GM19193 (cell line): ENCODE data around the gene UBE3B.

Source experiments
- POLR2A ChIP-seq: IDR thresholded peaks from 4 replicates; pipeline ENCODE4 v1.6.1; 2011; ENCODE audit not compliant: insufficient read depth, insufficient read length; ENCODE audit errors: extremely low read depth

The UBE3B gene

DNA sequence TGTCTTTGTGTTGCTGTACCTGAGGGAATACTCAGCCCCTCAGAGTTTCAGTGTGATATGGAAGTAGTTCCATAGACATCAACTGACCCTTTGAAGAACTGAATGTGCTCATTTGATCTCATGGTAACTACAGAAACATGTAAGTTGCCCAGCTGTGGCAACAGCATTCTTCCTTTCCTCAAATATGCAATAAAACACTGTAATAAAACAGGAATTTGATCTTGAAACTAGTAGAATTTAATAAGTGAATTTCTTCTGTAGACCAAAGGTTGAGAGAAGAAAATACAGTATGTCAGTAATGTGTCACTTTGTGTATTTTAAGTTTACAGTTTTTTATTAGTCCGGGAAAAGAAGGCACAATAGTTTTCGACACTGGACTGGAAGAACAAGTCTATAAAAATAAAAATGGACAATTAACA, 32.2 kb upstream of the UBE3B start:
- TF ChIP-seq POLR2A = no peak

DNA sequence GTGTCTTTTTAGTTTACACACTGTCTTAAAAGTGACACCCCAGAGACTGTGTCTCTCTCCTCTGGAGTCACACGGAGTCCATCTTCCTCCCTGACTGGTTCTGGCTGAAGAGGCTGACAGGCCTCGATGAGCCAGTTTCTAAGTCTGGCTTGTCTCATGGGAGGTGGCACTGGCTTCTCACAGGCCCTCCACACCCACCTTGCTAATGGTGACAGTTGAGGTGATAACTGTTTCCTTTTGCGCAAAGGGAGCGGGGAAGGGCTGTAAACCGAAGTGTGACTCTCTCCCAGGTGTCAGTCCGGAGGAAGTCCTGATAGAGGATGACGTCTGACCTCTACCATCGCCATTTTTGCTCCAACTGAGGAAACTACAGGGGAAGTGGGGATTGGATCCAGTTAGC, 30.6 kb upstream of the UBE3B start:
- TF ChIP-seq POLR2A = no peak

DNA sequence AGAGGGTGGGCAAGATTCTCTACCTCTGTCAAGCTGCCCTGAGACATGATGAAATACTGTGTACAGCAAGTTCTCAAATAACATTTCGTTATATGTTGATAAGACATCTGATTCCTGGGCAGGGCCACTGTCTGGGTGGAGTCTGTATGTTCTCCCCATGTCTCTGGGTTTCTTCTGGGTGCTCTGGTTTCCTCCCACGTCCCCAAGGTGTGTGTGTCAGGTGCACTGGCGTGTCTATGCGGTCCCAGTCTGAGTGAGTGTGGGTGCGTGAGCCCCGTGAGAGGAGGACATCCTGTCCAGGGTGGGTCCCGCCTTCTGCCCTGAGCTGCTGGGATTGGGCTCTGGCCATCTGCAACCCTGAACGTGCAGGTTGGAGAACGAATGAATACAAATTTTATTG, 30.0 kb upstream of the UBE3B start:
- no peak for TF ChIP-seq POLR2A

DNA sequence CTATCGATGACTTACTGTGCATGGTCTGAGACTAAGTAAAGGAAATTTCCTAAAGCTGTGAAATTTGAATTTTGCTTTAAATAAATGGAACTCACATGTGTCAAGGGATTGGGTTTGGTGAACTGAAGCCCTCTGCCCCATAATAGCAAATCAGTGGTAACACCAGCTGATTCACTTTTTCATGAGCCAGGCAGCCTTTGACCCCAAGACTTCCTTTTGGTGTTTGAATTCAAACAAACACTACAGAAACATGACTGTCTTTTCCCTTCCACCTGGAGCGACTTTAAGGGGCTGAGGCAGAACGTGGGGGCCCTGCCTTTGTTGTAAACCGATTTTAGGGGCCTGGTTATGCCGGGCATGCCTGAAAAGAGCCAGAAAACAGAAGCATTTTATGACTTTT, 29.2 kb upstream of the UBE3B start:
- no peak for TF ChIP-seq POLR2A

DNA sequence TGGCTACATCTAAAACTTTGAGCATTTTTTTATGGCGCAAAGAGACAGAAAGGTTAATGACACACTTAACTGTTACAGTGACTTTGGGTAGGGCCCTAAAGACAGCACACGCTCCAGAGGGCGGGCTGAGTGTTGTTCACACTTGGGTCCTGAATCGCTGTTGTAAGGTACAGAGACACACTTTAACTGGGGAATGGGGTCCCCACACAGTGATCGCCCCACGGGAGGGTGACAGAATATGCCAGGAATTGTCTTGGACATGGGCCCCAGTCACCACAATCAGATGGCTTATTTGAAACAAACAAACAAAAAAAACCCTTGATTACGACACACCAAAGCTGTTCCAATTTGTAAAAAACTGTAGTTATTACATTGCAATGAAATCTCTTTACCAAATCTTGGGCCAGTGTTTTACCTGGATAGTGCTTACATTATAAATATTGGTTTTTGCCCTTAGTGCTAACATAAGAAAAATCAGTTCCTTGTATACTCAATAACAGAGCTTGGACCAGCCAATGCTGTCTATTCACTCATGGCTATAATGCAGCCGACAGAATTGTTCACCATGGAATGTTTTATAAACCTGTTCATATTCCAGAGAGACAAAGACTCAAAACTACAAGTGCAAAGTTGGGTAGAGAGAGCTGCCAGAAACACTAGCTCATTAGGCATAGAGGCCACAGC, 28.6 kb upstream of the UBE3B start:
- TF ChIP-seq POLR2A = no peak

DNA sequence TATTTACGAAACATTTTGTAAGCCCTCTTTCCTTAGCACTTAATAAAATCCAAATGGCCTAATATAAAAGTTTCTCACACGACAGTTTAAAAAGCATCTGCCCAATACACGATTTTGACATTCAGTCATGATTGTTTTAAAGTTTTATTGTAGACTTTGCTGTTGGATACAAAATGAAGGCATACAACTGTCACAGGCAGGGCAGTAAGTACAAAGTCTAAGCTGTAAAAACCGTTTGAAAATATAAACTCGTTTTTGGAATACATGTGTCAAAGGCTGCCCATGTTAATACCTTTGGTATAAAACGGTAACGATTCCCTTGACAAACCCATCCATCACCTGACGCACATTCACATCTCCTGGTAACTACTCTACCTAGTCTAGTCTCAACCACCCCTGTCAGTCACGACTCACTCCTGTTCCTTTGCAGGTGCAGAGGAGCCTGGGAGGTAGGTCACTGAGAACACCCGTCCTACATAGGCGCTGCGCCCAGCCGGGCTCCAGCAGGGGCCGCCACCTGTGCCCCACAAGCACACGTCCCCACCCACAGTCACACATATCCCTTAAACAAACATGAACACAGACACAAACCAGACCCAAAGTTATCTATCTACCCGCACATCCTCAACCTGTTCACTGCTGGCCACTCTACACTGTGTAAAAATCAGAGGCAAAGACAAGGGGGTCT, 27.4 kb upstream of the UBE3B start:
- no peak for TF ChIP-seq POLR2A

DNA sequence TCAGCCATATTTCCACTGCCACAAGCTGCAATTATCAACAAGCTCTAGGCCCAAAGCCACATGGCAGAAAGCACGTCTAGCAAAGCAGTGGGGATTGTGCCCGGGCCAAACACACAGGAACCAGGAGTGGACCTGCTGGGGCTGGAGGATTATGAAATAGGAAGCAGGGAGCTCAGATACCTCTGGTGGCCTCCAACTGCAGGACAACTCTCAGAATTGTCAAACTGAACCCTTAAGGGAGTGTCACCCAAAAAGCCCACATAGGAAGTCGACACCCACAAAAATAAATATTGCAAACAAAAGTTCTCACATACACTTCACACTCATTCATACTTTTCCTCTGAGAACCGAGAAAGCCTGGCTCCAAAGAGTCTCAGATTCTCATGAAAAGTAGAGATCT, 26.5 kb upstream of the UBE3B start:
- no peak for TF ChIP-seq POLR2A

DNA sequence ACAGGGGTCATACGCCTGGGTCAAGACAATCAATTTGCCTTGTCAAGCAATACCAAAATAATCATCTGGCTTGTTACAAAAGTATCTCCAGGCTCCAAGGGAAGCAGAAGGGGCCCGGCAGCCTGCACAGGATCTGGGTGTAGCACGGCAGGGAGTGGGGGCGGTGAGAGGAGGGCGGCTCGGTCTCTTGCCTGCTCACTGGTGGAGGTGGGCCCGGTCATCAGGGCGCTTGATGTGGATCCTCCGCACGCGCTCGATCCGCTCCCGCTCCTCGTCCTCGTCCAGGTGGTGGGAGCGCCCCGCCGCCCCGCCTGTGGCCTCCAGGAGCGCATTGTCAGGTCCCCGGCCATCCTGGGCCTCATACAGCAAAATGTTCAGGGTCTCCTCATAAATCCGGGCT, 26.0 kb upstream of the UBE3B start:
- no peak for TF ChIP-seq POLR2A

DNA sequence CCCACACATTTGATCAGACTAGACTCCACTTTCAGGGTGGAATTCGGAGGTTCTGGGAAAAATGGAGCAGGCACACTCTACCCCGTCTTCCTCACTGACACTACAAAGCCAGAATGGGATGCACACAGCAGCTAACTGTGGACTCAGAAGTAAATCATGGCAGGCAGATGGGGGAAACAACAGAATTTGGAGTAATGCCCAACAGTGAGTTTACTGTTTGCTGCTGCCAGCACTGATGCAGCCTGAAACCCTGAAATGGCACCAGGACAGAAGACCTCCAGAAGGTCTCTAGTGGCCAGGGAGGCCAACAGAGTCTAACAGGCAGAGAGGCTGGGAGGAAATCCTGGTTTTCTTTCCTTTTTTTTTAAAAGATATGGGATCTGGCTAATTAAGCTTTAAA, 24.9 kb upstream of the UBE3B start:
- no peak for TF ChIP-seq POLR2A

DNA sequence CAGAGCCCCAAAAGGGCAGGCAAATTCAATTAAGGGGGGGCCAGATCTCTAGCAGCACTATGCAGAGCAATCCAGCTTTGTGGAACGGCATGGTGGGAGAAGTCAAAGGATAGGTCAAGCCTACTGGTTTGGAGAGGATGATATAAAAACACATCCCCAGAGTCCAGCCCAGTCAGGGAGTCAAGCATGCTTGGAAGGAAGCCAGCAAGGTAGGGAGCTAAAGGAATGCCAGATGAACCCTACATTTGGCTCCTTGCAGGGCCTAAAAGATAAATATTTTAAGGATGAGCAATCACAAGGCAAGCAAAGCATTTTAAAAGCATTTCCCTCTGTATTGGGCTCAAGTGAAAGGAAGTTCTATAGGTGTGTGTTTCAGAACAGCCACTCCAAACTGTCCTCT, 21.7 kb upstream of the UBE3B start:
- no peak for TF ChIP-seq POLR2A

DNA sequence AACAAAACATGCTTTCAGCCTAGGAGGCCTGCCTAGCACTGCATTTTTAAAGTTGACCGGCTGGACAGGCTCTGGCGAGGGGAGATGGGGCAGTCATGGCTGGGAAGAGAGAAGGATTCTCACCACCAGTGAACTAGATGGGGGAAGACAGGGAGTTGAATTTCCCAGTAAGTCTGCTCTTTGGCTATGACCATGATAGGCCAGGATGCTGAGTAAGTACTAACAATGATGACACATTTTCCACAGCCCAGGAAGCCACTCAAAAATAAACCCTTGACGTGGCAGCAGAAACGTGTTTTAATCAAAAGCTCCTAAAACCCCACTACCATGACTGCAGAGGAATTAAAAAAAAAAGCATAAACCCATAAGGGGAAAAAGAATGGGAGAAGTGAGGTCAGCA, 19.3 kb upstream of the UBE3B start:
- no peak for TF ChIP-seq POLR2A

DNA sequence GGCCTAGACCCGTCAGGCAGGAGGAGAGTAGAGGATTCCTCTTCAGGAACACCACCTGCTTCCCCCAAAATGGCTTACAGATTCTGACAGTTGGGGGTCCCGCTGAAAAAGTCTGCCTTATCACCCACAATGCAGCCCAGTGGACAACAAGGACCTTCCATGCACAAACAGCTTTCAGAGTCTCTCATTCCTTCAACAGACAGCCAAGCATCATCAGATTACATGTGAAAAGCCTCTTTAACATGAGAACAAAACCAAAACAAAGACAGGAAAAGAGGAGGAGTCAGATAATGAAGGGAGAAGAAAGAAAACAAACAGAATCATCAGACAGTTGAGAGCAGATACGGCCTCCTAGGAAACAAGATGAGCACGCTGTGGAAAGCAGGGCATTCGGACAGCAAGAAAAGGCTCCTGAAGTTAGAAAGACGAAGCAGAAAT, 18.6 kb upstream of the UBE3B start:
- no peak for TF ChIP-seq POLR2A

DNA sequence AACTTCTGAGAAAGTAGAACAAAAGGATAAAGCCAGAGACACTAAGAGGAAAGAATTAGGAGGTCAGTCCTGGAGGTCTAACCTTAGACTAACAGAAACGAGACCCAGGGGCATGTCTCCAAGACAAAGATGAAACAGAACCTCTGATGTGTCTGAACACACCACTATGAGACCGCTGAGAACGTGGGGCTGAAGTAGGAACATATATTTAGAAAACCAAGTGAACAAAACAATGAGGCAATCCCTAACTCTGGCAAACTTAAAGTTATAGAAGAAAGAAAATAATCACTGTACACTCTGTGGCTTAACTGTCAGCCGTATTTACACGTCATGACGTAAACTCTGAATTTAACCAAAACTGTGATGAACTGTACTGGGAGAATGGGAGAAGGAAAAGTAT, 18.2 kb upstream of the UBE3B start:
- TF ChIP-seq POLR2A = no peak

DNA sequence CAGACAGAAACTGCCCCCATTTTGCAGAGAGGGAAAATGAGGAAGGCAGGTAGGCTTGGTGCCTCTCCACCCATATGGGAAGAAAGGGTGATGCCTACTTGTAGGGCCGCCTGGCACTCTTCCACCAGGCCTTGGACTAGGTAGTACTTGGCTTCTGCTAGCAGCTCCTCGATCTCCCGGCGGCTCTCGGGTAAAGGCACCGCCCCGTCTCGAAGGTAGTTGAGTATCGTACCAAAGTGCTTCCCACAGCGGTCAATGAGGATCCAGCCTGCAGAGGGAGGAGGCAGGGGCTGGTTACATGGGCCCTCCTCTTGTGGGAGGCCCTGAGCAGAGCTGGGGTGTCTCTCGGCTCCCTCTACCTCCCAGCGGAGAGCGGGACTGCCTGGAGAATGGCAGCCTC, 16.9 kb upstream of the UBE3B start:
- TF ChIP-seq POLR2A = no peak

DNA sequence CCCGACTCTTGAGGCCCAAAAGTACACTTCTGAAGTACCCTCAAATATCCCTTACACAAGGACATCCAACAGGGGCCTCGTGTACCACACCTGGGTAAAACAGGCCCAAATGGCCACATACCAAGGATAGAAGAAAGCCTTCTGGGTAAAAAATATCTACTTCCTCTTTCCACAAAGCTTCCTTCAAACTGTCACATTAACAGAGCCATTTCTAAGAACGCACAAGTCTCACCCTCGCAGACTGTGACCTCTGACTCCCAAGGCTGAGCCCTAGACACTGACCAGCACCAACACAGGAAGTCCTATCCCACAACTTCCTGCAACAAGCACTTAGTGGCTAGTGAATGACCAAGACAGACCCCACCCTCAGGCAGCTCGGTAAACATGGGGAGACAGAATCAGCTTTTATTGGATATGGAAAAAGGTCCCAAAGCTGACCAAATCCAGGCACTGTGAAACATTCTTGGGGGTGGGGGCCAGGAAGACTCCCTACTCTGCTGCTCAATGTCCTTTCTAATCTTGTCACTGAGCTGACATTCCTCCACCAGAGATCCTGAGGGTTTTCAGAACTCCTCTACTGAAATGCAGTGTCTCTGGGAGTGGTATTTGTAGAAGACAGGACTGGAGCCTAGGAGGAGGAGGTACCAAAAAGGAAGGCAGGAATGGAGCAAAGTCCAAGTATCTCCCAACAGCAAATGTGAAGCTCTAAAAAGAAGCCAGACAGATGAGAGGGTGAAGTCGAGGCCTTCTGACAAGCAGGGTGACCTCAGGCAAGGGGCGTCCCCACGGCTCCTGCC, 16.2 kb upstream of the UBE3B start:
- TF ChIP-seq POLR2A = no peak

DNA sequence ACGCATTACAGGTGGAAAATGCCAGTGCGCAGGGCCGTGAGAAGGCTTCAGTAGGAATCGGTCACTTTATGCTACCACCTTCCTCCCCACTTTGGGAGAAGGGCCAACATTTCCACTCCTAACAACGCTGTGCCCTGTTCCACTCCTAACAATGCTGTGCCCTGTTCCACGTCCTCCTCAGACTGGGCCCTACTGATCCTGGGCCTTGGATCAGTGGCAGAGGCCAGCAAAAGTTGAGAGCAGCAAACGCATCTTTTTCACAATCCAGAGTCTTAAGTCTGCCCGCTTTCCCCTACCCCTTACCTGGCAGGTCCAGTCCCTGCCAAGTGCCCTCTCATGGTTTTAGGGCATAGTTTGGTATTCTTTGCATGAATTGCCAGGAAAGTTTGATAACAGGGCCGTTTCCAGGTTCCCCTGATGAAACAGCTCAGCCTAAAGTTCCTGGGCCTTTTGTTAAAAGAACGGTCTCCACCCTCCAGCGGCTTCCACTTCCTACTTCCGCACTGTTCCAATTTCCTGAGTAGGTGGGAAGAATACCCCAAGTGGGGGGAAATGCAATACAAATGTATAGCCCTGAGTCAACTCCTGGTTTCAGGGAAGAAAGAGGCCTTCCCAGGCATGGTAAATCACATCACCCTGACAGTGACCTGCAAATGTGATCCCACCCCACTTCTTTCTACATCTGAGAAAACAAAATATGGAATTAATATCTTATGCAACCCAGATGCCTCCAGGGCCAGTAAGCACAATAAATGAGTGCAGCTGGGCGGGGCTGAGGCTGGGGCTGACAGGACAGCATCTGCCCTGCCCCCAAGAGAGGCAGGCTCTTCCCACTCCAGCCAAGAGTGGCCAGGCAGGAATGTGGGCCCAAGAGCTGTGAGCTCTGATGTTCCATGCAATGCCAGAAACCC, 15.3 kb upstream of the UBE3B start:
- no peak for TF ChIP-seq POLR2A
